Aorta (tissue), 5 donors: ENCODE results near the gene GRID2. TPM values are rescaled to one million over a fixed set of nuclear protein-coding genes. Genes with fewer than 3 reads are reported as not detected.

ENCODE experiments used
- ATAC-seq: fragments of 200-7000 bp; cut with Tn5 transposase; one replicate; pipeline ENCODE4 v1.9.1; 2022; ENCODE audit warnings: moderate library complexity; ENCODE audit not compliant: low FRiP score
- DNase-seq, 2 donors: peaks; one replicate each; pipeline ENCODE4 v3.0.0-alpha.2; 2020
- H3K27ac ChIP-seq, 2 donors: one replicate each; pipeline ENCODE4 v1.5.1; 2013; ENCODE audit warnings: low read length in 2 of 2, mild to moderate bottlenecking in 2 of 2, moderate library complexity in 2 of 2, control low read depth in 1 of 2, inconsistent platforms in 1 of 2, low read depth in 1 of 2
- H3K27me3 ChIP-seq, 2 donors: one replicate each; pipeline ENCODE4 v1.6.1; 2013; ENCODE audit warnings: control low read depth in 1 of 2, low read length in 1 of 2, mild to moderate bottlenecking in 1 of 2, moderate library complexity in 1 of 2; ENCODE audit not compliant: insufficient read depth in 2 of 2, control insufficient read depth in 1 of 2
- H3K36me3 ChIP-seq, 2 donors: one replicate each; pipeline ENCODE4 v1.6.1; 2013; ENCODE audit warnings: control low read depth in 1 of 2, low read length in 1 of 2, mild to moderate bottlenecking in 1 of 2; ENCODE audit not compliant: insufficient read depth in 2 of 2, control insufficient read depth in 1 of 2
- H3K4me1 ChIP-seq, 2 donors: one replicate each; pipeline ENCODE4 v1.6.1; 2013; ENCODE audit warnings: low read length in 2 of 2, control low read depth in 1 of 2, mild to moderate bottlenecking in 1 of 2, moderate library complexity in 1 of 2; ENCODE audit not compliant: insufficient read depth in 2 of 2, control insufficient read depth in 1 of 2
- H3K4me3 ChIP-seq, 2 donors: one replicate each; pipeline ENCODE4 v1.5.1; 2013; ENCODE audit warnings: low read length in 2 of 2, control low read depth in 1 of 2, mild to moderate bottlenecking in 1 of 2
- H3K9me3 ChIP-seq: one replicate; pipeline ENCODE4 v1.6.1; 2013; ENCODE audit warnings: mild to moderate bottlenecking, low read length; ENCODE audit not compliant: control insufficient read depth
- WGBS, 2 donors: extraction: QIAGEN DNeasy Blood & Tissue Kit; methylation state at CpG; one replicate each; pipeline ENCODE4 v1.1.7; 2013; 5-methylcytosine and 5-hydroxymethylcytosine counted together
- intact Hi-C, 2 donors: fragments of 100-400 bp; cut with DNase I; formaldehyde crosslinking; loops; one replicate each; pipeline versions ENCODE4 v1.14.2 to v1.15.0; 2022
- polyA plus RNA-seq, 2 donors: library from polyadenylated mRNA; stranded (reverse); fragments of 200-250 nt; gene quantifications; one replicate each; pipeline ENCODE4 v1.2.3, GENCODE V29; 2013
- total RNA-seq, 2 donors: library from RNA; stranded (reverse); fragmentation: NEBNext Ultra II Directional; extraction: Animal tissue kit (Norgen Biotek cat#: 25700); gene quantifications; one replicate each; pipeline ENCODE4 v1.2.1, GENCODE V29; 2021
- donor health status: healthy with polysubstance abuse.
- donor health status: Bipolar disorder and iron deficiency.
- donor health status: DM: no; HTN: no; CAD: no.
- donor health status: DM: no; HTN: no; CAD: no.
- donor health status: DM: yes; HTN: yes; CAD: no.

GRID2 gene
- total and polyA plus RNA-seq, 4 donors = 0.13 to 0.18 TPM; not detected in 2

GRCh38 chr4:93814141-93814540, 1510.4 kb downstream of the GRID2 start:
- no peak overlapping the region for H3K4me3 ChIP-seq
- H3K9me3 ChIP-seq = no peaks in the 10 kb centered on the region
- intact Hi-C loops = no loop called here
- H3K27me3 ChIP-seq = peaks cover 0 to 2% of the 10 kb centered on the region in 2 donors
- no peaks in the 10 kb centered on the region for H3K36me3 ChIP-seq
- 84 to 86% methylated on average over 3 of the region's 3 CpGs for WGBS, 2 donors
- no peak for DNase-seq
- no peak overlapping the region for H3K27ac ChIP-seq
- no peaks in the 10 kb centered on the region for H3K4me1 ChIP-seq
- ATAC-seq = no peak

- 38 to 58% methylated on average over 4 of the region's 4 CpGs for WGBS, 2 donors
- intact Hi-C loops = no loop called here
- Histone ChIP-seq H3K27me3 (peaks cover 0 to 2% of the 10 kb centered on the region in 2 donors), H3K27ac (no peak overlapping the region), H3K36me3 (no peaks in the 10 kb centered on the region), H3K4me1 (no peaks in the 10 kb centered on the region), H3K9me3 (no peaks in the 10 kb centered on the region), H3K4me3 (no peak overlapping the region)
- ATAC-seq = no peak
- DNase-seq = peak in 1 of 2 donors; percentile 77
Observed at GRCh38 chr4:93814722-93815121, 1511.0 kb downstream of the GRID2 start.
